Stimulated activated CD4-positive, alpha-beta T cell treated with anti-CD3 and anti-CD28 coated beads, Interleukin-4, amount 100 ng/mL, for 48 hours (primary cell): Measurements from ENCODE around the gene MYO18B.

Experiments used
- DNase-seq, 2 donors: peaks; one replicate each; pipeline ENCODE4 v3.0.0-alpha.2; 2020; ENCODE audit warnings: low read depth in 2 of 2

Gene MYO18B

DNA sequence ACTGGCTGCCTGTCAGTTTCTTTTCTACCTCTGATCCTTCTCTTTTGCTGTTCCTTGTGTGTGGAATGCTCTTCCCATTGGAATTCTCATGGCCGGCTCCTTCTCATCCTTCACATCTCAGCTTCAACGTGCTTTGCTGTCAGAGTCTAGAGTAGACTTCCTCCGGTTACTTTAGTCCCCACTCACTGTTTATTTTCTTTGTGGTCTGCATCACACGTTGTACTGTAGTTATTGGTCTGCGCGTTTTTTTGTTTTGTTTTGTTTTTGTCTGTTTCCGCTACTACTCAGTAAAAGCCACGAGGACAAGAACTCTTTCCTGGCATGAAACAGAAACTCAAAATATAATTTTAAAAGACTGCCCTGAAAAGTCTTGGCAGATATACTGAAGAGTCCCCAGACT, 305.9 kb downstream of the MYO18B start:
- no peak for DNase-seq

DNA sequence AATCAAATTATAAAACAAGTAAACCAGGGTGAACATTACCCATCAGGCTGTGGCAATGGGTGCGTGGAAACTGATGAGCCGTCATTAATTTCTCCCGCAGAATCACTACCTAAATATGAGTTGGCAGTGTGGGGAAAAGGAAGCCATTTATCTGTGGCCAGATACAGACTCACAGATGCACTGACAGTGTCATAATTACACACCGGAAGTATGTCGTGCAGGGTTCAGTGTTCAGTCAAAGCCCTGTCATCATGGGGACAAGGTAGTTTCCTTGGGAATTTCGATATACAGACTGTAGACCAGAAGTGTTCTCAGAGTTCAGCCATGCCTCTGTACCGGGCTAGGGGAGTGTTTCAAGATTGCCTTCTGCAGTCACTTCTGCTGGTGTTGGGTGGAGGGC, 308.1 kb downstream of the MYO18B start:
- no peak for DNase-seq

DNA sequence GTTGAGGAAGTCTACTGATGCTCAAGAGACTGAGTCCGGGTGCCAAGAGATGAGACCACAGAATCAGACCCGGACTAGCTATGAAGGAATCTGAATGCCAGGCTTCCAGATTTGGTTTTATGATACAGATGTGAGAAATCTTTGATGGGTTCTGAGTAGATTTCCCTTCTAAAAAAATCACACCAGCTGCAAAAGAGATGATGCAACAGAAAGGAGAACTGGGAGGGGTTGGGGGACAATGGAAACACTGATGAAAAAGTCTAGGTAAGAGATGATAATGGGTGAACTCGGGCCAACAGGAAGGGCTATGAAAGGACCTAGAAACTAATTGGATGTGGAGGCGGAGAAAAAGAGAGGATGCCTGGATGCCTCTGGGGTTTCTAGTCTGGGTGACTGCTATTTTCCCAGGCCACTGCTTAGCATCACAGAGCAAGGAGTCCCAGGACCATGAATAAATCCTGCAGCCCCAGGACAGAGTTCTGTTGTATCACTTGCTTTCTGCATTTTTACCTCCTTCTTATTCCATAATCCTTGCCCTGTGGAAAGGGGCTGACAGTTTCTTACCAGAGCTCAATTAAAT, 311.8 kb downstream of the MYO18B start:
- no peak for DNase-seq

DNA sequence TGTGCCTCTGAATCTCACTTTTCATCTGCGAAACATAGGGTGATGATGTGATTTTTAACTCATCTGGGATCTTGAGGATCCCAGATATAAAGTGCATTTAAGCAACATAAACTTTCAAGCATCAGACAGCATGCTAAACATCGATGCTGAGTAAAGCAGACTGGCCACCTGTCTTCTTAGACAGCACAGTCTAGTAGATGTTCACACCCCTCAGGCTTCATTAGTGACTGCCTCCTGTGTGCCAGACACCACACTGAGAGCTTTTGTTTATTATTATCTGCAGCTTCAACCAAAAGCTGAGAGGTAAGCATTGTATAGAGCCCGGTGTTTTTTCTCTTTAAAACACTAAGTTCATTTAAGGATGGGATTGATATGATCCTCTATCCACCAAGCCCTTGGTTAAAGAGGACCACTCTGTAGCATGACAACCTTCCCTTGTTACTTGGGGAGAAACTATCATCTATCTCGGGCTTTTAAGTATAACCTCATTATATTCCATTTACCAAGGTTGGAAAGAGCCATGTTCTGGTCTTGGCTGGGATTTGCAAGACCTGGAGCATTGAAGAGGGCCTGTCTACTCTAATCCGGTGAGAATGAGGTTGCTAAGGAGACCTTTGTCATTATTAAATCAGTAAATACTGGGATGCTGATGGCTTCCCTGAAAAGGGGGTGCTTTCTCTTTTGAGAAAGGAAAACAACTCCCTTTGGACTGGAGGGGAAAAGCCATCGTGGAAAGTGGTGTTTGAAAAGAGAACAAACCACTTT, 313.0 kb downstream of the MYO18B start:
- DNase-seq = no peak

DNA sequence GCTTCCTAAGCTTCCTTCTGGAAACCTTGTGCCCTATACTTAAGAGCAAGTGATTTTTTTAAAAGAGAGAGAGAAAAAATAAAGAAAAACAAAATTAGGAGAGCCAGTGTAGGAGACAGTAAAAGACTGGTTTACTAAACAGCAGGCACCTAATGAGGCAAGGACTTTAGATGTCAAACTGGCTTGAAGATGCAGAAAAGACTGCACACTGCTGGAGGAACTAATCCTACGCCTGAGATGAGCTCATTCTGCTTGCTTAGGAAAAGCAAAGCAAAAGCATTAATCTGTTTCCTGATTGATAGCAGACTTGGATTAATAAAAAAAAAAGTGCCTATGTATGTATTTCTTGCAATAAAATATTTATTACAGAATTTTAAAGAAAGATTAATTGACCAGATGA, 313.7 kb downstream of the MYO18B start:
- no peak for DNase-seq

DNA sequence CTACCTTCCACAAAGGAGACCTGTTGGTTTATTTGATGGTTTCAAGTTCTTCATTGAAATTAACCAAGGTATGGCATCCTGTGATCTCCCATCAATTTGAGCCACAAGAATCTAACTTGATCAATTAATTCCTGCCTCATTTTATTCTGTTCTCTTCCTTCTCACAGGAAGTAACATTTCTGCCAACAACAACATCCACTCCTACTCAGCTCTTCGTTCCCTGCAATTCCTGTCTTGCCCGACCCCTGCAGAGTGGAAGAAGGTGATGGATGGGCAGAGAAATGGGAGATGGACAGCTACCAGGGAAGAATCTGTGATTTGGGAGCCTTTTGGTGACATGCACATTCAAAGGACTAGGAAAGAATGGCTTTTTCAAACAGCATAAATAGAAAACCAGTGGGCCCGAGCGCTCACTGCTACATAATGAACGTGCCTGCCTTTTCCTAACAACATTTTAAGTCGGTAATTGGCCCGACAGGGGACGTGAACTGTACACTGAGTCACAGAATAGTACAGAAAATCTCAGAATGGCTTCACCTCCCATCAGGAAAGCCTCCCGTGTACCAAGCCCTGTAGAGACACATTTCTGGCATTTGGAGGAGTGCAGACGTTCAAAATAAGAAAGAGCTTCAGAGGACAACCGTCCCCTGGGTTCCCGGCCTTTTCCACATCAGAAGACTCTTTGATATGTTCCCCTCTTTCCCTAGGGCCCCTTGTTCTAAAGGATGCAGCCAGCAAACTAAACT, 314.6 kb downstream of the MYO18B start:
- DNase-seq = no peak

DNA sequence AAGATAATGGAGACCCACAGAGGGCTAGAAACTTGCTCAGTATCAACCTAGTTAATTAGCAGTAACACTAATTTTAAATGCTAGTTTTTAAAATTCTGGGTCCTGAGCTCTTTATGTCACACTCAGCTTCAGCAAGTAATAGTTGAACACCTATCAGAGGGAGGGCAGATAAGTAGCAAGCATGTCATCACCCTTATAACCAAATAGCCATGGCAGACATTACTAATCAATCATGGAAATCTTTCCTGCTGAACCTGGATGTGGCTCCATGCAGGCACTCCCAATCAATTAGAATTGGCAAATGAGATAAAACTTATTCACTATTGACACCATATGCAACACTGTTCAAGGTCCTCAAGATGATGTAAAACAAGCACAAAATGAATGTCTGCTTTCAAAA, 315.7 kb downstream of the MYO18B start:
- DNase-seq = no peak

DNA sequence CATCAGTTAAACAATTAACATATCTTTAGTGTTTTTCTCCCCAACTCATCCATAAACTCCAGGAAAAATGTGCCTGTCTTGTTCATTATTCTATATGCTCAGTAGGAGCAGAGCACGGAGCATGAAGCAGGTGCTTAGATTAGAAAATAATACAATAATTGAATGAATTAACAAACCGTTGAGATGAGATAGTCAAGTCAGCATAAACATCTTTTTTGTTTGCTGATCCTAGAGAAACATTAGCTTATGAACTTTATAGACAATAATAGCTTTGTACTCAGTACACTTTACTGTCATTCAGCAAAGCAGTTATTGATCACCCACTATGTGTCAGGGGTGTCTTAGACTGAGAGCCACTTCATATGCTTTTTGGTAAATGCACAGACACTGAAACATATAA, 322.1 kb downstream of the MYO18B start:
- no peak for DNase-seq

DNA sequence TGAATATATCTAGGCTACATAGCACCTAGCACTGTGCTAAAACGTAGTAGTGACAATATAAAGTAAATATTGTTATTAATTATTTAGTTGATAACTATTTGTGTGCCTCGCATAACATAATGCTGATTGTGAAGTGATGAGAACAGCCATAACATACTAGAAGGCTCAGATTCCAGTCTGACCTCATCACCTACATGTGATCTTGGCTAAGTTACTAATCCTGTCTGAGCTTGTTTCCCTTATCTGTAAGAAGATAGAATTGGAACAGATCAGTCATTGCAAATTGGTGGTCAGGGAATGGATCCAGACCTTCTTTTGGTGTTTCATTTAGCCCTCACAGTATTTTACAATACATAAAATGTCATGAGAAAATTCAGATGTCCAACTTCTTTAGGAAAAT, 323.9 kb downstream of the MYO18B start:
- no peak for DNase-seq

DNA sequence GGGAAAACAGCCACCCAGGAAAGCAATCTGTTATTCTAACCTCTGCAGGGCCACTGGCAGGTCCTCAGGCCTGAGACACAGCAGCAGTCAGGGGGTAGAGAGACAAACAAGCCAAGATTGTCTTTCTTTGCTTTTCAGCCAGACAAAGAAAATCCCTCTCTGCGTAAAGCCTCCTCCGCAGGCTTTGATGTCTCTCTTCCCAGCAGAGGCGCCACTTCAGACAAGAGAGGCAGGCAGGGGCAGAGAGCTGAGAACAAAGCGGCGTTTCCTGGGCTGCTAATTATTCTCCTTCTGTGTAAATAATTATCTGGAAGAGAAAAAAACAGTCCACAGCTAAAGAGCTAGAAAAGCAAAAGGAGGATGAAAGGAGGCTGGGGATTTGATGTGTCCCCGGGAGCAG, 324.5 kb downstream of the MYO18B start:
- no peak for DNase-seq

DNA sequence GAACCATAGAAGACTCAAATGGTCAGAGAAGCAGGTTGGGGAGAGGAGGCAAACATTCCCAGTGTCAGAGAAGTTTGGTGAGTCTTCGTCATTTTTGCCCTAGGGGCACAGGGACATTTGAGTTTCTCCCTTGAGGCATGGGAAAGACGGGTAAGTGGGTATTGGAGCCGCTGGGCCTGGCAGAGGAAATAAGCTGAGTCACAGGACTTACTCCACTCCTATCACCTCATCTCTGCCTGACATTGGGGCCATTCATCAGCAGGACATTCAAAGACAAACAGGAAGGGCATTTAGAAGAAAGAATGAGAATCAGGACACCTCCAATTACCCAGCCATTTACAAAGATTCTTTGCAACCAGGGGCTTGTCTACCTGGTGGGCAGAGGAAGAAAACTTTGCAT, 326.6 kb downstream of the MYO18B start:
- DNase-seq = no peak

DNA sequence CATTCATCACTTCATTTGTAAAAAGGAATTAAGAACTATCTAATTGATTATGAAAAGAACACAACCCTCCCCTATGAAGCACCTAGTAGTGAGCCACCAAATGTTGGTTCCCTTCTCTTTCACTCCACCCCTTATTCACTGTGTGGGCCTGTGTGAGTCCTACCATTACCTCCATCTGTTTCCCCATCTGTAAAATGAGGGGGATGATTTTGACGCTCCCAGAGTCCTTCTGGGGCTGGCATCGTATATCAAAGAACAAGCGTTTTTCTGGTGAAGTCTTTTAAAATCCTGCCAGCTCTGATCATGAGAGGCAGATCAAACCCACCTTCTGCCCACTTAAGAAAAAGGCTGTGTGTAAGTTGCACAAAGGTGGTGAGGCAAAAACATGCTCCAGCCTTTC, 330.6 kb downstream of the MYO18B start:
- no peak for DNase-seq

DNA sequence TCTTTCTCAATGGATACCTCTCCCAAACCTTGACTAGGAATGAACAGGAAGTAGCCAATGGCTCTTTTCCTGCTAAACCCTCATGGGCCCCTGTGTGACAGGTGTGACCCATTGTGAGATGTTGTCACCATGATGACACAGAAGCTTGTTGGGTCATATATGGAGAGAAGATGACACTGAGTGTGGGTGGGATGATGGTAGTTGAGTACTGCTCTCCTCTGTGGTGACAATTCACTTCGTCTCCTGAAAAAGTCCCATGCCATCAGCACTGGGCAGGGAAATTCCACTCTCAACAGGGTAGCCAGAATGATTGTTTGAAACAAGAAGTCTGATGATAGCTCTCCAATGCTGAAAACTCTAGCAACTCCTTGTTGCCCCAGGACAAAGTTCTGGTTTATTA, 333.3 kb downstream of the MYO18B start:
- DNase-seq = no peak

DNA sequence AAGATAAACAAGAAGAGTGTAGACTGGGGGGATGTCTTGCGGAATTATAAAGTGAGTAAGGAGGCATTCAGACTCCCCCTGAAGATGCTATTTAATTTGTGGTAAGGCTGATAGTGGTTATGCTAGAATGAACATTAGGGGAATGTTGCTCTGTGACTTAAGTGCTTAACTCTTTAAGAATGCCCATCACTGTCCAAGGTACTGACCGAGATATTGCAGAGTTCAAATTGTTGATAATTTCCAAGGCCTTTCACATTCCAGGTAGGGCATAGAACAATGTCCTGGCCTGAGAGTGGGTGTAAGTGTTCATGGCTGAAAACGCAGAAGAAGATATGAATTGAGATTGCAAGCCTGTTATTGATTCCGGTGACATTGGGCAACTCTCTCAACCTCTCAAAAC, 337.0 kb downstream of the MYO18B start:
- no peak for DNase-seq
